Measurements from ENCODE around the gene IL1RAPL1.

The IL1RAPL1 gene

DNA sequence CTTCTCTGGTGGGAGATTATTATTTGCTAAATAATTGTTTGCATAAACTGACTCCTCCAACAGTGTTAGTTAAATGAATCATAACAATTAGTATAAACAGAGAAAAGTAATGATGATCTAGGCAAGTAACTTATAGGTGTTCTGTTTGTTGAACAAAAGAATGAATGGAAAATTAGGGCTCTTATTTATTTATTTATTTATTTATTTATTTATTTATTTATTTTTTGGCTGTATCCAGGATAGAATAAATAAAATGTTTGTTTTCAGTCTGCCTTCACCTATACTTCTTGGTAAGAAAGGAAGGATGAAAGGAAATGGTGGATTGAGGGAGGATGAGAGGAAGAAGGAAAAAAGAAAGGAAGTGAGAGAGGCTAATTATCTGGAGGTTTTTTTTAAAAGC lies 1066.5 kb downstream of the IL1RAPL1 start:
- DNase-seq (ENCODE audit: low read depth): no peak
- TF ChIP-seq CTCF (IDR thresholded peaks at IDR 0.05; ENCODE audit: low read depth, low read length, missing control alignments): no peak
- H3K4me3 ChIP-seq (ENCODE audit: low read depth, low read length): no peak overlapping the region

DNA sequence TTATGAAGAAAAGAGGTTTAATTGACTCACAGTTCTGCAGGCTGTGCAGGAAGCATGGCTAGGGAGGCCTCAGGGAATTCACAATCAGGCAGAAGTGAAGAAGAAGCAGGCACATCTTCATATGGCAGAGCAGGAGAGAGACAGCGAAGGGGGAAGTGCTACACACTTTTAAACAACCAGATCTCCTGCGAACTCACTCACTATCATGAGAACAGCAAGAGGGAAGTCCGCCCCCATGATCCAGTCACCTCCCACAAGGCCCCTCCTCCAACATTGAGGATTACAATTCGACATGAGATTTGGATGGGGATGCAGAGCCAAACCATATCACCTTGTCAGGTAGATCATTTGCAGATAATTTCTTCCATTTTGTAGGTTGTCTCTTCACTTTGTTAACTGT lies 1072.7 kb downstream of the IL1RAPL1 start:
- H3K4me3 ChIP-seq (ENCODE audit: low read depth, low read length): no peak overlapping the region
- DNase-seq (ENCODE audit: low read depth): no peak
- no peak for TF ChIP-seq CTCF (IDR thresholded peaks at IDR 0.05; ENCODE audit: low read depth, low read length, missing control alignments)

- H3K4me3 ChIP-seq (ENCODE audit: low read depth, low read length): no peak overlapping the region
- no peak for DNase-seq (ENCODE audit: low read depth)
- no peak for TF ChIP-seq CTCF (IDR thresholded peaks at IDR 0.05; ENCODE audit: low read depth, low read length, missing control alignments)
Observed at GRCh38 chrX:29661290-29661689, 1074.0 kb downstream of the IL1RAPL1 start.

DNA sequence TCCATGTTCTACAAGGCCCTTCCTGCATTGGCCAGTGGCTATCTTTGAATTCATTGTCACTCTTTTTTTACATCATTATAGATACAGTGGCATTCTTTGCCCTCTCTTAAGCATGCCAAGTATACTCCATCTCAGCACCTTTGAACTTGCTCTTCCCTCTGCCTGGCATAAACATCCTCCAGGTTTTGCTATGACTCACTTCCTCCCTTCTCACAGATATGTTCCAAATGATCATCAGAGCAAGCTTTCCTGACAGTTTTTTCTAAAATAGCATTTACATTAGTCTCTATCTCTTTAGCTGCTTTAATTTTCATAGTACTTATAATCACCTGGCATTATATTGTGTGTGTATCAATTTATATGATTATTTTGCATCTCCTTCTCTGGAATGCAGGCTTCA lies 1074.9 kb downstream of the IL1RAPL1 start:
- no peak for DNase-seq (ENCODE audit: low read depth)
- no peak for TF ChIP-seq CTCF (IDR thresholded peaks at IDR 0.05; ENCODE audit: low read depth, low read length, missing control alignments)
- H3K4me3 ChIP-seq (ENCODE audit: low read depth, low read length): no peak overlapping the region

GRCh38 chrX:29662759-29663503 lies 1075.7 kb downstream of the IL1RAPL1 start:
- DNase-seq (ENCODE audit: low read depth): peak; percentile 2
- TF ChIP-seq CTCF (IDR thresholded peaks at IDR 0.05; ENCODE audit: low read depth, low read length, missing control alignments): no peak
- H3K4me3 ChIP-seq (ENCODE audit: low read depth, low read length): no peak overlapping the region

DNA sequence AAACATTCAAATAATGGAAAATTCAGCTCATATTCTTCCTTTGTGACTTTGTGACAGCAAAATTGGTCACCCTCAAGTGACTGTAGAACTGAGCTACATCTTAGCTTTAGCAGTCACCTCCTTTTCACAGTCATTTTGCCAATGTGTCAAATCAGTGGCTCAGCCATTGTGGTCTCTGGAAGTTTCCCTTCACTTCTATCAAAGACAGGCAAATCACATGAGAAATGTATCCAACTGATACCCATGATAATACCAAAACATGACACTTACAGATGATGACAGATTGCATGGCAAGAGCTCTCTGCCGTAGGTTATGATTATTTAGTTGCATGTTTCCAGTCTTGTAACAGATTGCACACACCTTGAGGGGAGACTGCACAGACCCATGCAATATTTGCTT lies 1078.3 kb downstream of the IL1RAPL1 start:
- no peak for DNase-seq (ENCODE audit: low read depth)
- TF ChIP-seq CTCF (IDR thresholded peaks at IDR 0.05; ENCODE audit: low read depth, low read length, missing control alignments): no peak
- no peak overlapping the region for H3K4me3 ChIP-seq (ENCODE audit: low read depth, low read length)

DNA sequence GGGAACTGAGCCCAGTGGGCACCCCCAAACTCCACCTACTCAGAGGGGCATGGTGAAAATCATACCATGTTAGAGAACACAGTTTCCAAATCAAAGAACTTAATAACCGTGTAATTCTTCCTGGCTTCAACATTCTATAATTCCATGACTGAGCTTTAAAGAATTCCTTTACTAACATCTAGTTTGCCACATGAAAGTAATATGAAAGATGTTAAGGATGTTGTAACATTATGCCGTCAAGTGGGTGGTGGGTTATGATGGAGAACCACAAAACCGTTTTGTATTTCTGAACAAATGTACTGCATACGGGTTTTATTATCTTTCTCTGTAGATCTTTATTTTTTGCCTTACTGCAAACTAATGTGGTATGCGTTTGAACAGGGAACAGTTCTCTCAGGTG lies 1079.1 kb downstream of the IL1RAPL1 start:
- DNase-seq (ENCODE audit: low read depth): no peak
- TF ChIP-seq CTCF (IDR thresholded peaks at IDR 0.05; ENCODE audit: low read depth, low read length, missing control alignments): no peak

More for the DNA sequence above, 1079.1 kb downstream of the IL1RAPL1 start:
- no peak overlapping the region for H3K4me3 ChIP-seq (ENCODE audit: low read depth, low read length)

Data from GM12864 (cell line).